Cardiac muscle cell (in vitro differentiated cells and primary cell): ENCODE measurements around the gene ANKRD33B. TPM values are rescaled to one million over a fixed set of nuclear protein-coding genes. Genes with fewer than 3 reads are reported as not detected.

Source experiments
- DNase-seq, 2 donors: peaks; one replicate each; pipeline versions ENCODE4 v3.0.0 to v3.0.0-alpha.2; 2010 to 2017; ENCODE audit warnings: low read depth in 1 of 2, low spot score in 1 of 2
- H3K27ac ChIP-seq: fragments of 200-600 bp; sonication (generic); 2 replicates; pipeline ENCODE4 v1.5.1; 2016
- H3K27me3 ChIP-seq: fragments of 200-600 bp; sonication (generic); 2 replicates; pipeline ENCODE4 v1.6.0; 2016; ENCODE audit warnings: control low read depth
- H3K36me3 ChIP-seq: fragments of 200-600 bp; sonication (generic); 2 replicates; pipeline ENCODE4 v1.5.1; 2016; ENCODE audit warnings: control low read depth
- H3K4me1 ChIP-seq: fragments of 200-600 bp; sonication (generic); 2 replicates; pipeline ENCODE4 v1.8.1; 2017; ENCODE audit warnings: low read depth, mild to moderate bottlenecking, mixed run types
- H3K4me3 ChIP-seq: fragments of 200-600 bp; sonication (generic); 2 replicates; pipeline ENCODE4 v1.5.1; 2016; ENCODE audit warnings: mild to moderate bottlenecking
- H3K9me3 ChIP-seq: fragments of 200-600 bp; sonication (generic); 2 replicates; pipeline ENCODE4 v1.5.1; 2017; ENCODE audit warnings: low read depth, mild to moderate bottlenecking, control low read depth
- polyA plus RNA-seq: library from polyadenylated mRNA; unstranded; fragments of >200 nt; fragmentation: Nextera tagmentation; extraction: Ambion mirVana; gene quantifications from 2 replicates; pipeline ENCODE4 v1.2.1, GENCODE V29; 2016
- total RNA-seq: library from RNA; depleted of rRNA; stranded (reverse); fragments of >200 nt; gene quantifications from 2 replicates; pipeline ENCODE4 v1.2.3, GENCODE V29; 2016
- TF ChIP-seq, protein P1 (sequence below): IDR thresholded peaks from 2 replicates; pipeline ENCODE4 v1.5.1; 2012; ENCODE audit warnings: low read depth, mild to moderate bottlenecking, low read length

Gene ANKRD33B
- total and polyA plus RNA-seq, 2 experiments from 2014 or later: 5.7 to 14.8 TPM

DNA sequence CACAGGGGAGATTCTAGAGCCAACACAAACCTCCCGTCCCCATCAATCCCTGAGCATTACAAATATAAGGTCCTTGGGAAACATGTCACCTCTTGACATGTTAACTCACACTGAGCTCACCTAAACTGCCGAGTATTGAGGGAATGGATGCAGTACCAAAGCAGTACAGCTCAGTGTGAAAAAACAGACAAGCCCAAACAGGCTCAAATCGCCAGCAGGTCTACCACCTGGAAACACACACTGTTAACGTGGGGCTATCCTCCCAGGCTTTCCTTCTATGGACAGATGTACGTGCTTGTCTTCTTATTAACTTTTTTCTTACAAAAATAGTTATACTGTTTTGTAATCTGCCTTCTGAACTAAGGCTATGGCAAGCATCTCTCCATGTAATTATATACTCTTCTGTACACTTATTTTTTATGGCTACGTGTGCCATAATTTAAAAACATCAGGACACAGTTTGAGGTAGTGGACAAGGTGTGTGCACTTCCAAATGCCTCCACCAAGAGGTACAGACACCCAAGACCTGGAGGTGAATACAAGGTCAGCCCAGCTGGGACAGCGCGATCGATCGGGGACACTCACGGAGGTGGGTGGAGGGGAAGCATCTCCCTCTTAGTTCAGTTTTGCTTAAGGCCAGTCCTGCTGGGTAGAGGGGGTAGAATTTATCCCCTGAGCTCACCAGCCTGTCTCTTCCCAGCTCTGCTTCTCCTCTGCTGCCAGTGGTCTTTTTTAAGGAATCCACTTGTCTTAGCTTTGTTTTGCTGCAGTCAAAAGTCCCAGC is 120.6 kb downstream of the ANKRD33B start:
- Histone ChIP-seq H3K36me3 (peaks cover 3% of the 10 kb centered on the region), H3K4me3 (no peak overlapping the region), H3K9me3 (no peaks in the 10 kb centered on the region), H3K4me1 (no peaks in the 10 kb centered on the region), H3K27me3 (no peaks in the 10 kb centered on the region), H3K27ac (no peak overlapping the region)
- no peak for DNase-seq
- TF ChIP-seq, protein P1, sequence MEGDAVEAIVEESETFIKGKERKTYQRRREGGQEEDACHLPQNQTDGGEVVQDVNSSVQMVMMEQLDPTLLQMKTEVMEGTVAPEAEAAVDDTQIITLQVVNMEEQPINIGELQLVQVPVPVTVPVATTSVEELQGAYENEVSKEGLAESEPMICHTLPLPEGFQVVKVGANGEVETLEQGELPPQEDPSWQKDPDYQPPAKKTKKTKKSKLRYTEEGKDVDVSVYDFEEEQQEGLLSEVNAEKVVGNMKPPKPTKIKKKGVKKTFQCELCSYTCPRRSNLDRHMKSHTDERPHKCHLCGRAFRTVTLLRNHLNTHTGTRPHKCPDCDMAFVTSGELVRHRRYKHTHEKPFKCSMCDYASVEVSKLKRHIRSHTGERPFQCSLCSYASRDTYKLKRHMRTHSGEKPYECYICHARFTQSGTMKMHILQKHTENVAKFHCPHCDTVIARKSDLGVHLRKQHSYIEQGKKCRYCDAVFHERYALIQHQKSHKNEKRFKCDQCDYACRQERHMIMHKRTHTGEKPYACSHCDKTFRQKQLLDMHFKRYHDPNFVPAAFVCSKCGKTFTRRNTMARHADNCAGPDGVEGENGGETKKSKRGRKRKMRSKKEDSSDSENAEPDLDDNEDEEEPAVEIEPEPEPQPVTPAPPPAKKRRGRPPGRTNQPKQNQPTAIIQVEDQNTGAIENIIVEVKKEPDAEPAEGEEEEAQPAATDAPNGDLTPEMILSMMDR: no peak

DNA sequence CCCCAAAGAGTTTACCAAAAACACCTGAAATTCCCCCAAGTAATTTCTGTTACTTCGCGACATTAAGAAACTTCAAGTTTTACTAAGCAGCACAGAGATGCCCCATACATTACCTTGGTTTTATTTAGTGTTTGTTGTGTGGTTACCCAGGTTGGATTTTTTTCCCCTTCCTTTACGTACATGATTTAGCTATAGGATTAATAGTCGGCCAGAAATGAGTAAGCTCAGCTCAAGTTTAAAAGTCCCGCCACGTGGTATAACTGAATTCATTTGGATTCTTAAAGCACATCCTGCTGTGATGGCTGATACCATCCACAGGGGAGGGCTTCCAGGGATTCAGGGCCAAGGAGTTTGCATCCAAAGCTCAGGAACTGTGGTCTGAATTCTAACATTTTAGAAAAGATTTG is 121.2 kb downstream of the ANKRD33B start:
- H3K4me3 ChIP-seq: no peak overlapping the region
- no peaks in the 10 kb centered on the region for H3K4me1 ChIP-seq
- DNase-seq: no peak
- H3K27ac ChIP-seq: no peak overlapping the region
- no peaks in the 10 kb centered on the region for H3K9me3 ChIP-seq
- peaks cover 3% of the 10 kb centered on the region for H3K36me3 ChIP-seq
- H3K27me3 ChIP-seq: no peaks in the 10 kb centered on the region
- TF ChIP-seq, protein P1: no peak

DNA sequence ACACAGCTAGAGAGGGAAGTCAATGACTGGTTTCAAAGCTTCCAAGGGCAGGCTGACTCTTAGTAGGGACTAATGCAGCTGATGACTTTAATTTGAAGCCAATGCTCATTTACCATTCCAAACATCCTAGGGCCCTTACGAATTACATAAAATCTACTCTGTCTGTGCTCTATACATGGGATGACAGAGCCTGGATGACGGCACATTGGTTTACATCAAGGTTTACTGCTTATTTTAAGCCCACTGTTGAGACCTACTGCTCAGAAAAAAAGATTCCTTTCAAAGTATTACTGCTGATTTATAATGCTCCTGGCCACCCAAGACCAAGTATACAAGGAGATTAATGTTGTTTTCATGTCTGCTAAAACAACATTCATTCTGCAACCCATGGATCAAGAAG is 123.0 kb downstream of the ANKRD33B start:
- Histone ChIP-seq H3K4me1 (no peaks in the 10 kb centered on the region), H3K36me3 (no peaks in the 10 kb centered on the region), H3K27ac (no peak overlapping the region), H3K4me3 (no peak overlapping the region), H3K27me3 (no peaks in the 10 kb centered on the region), H3K9me3 (no peaks in the 10 kb centered on the region)
- DNase-seq: no peak
- TF ChIP-seq, protein P1: no peak

DNA sequence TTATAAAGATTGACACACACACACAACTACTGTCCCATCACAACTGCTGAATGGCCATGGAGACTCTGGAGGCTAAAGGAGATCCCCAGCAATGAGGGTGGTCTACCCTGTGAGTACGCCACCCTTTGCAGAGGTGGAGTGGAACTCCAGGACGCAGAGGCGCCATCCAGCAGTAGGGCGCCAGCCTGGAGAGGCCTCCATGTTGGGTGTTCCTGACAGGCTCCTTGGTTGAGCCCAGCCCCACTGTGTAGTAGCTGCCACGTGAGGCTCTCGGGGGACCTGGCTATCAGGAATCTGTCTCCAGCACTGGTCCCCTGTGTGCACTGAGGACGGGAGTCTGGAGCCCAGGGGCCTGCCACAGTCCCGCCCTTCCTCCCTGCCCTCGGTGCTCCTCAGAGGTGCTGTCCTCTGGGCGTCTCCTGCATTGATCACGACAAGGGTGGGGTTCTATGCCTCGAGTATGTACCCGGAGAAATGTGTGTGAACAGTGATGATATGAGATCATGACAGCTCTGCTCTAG is 124.8 kb downstream of the ANKRD33B start:
- TF ChIP-seq, protein P1: no peak
- no peaks in the 10 kb centered on the region for H3K4me1 ChIP-seq

DNA sequence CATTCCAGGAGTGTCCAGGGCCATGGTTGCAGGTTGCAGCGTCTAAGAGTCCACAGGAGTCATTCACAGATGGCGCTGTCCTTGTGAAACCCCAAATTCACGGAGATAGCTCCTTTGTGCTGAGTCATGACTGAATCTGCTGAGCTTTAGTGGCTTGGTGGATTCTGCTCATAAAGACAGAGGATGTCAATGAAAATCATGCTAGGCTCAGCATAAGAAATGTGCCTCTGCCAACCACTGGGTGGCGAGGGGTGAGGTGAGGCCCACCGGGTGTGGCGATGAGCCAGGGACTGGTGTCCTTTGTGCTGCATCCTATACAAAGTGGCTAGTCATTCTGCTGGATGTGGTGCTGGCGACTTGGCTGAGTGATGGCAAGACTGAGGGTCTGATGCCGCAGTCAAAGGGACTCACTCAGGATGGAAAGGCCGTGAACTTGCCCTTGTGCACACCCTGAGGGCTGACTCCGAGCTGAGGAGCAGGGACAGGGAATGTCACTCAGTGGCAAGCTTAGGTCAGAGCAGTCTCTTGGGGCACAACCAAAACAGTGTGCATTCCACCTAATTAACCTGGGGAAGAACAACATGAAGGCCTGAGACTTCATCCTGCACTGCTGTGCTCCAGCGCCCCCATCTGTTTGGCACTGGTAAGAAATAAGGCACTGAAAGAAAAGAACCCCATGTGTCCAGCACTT is 125.7 kb downstream of the ANKRD33B start:
- H3K4me3 ChIP-seq: no peak overlapping the region
- peak; percentile 36 to 46 for DNase-seq
- H3K9me3 ChIP-seq: no peaks in the 10 kb centered on the region
- no peaks in the 10 kb centered on the region for H3K36me3 ChIP-seq
- no peaks in the 10 kb centered on the region for H3K27me3 ChIP-seq
- TF ChIP-seq, protein P1: peak; percentile 37
- no peak overlapping the region for H3K27ac ChIP-seq
- no peaks in the 10 kb centered on the region for H3K4me1 ChIP-seq

More for the DNA sequence above, 124.8 kb downstream of the ANKRD33B start:
- Histone ChIP-seq H3K27me3 (no peaks in the 10 kb centered on the region), H3K9me3 (no peaks in the 10 kb centered on the region), H3K27ac (no peak overlapping the region), H3K4me3 (no peak overlapping the region), H3K36me3 (no peaks in the 10 kb centered on the region)
- DNase-seq: no peak
